ENCODE measurements around the gene SSR1.

SSR1 gene

GRCh38 chr6:7241709-7242645 is 71.0 kb downstream of the SSR1 start:
- DNase-seq (ENCODE audit: insufficient read length, low spot score) (no peak), FAIRE-seq (peak; percentile 26)
- TF ChIP-seq POU2F2 (IDR thresholded peaks at IDR 0.05; ENCODE audit: low read depth, low read length) (no peak), POLR2A (IDR thresholded peaks at IDR 0.05; ENCODE audit: low read depth, low read length) (no peak; the same call in 1 of the 2 replicates), PAX5 (IDR thresholded peaks at IDR 0.05; ENCODE audit: insufficient read depth, low read length, severe bottlenecking) (no peak), POLR2AphosphoS5 (IDR thresholded peaks at IDR 0.05; ENCODE audit: low read depth, low read length) (no peak), TAF1 (IDR thresholded peaks at IDR 0.05; ENCODE audit: low read depth, low read length) (no peak), SPI1 (IDR thresholded peaks at IDR 0.05; ENCODE audit: low read depth, low read length) (no peak)

GRCh38 chr6:7241160-7241559 is 71.8 kb downstream of the SSR1 start:
- DNase-seq (ENCODE audit: insufficient read length, low spot score) = no peak
- no peak for FAIRE-seq
- TF ChIP-seq POU2F2 (IDR thresholded peaks at IDR 0.05; ENCODE audit: low read depth, low read length) = no peak
- TF ChIP-seq SPI1 (IDR thresholded peaks at IDR 0.05; ENCODE audit: low read depth, low read length) = no peak
- no peak for TF ChIP-seq POLR2AphosphoS5 (IDR thresholded peaks at IDR 0.05; ENCODE audit: low read depth, low read length)
- no peak for TF ChIP-seq PAX5 (IDR thresholded peaks at IDR 0.05; ENCODE audit: insufficient read depth, low read length, severe bottlenecking)
- no peak for TF ChIP-seq TAF1 (IDR thresholded peaks at IDR 0.05; ENCODE audit: low read depth, low read length)
- no peak for TF ChIP-seq POLR2A (IDR thresholded peaks at IDR 0.05; ENCODE audit: low read depth, low read length)

- DNase-seq (ENCODE audit: insufficient read length, low spot score) = no peak
- no peak for FAIRE-seq
- TF ChIP-seq POU2F2 (IDR thresholded peaks at IDR 0.05; ENCODE audit: low read depth, low read length) (no peak), PAX5 (IDR thresholded peaks at IDR 0.05; ENCODE audit: insufficient read depth, low read length, severe bottlenecking) (no peak), POLR2A (IDR thresholded peaks at IDR 0.05; ENCODE audit: low read depth, low read length) (no peak), POLR2AphosphoS5 (IDR thresholded peaks at IDR 0.05; ENCODE audit: low read depth, low read length) (no peak), TAF1 (IDR thresholded peaks at IDR 0.05; ENCODE audit: low read depth, low read length) (no peak), SPI1 (IDR thresholded peaks at IDR 0.05; ENCODE audit: low read depth, low read length) (no peak)
Measured at GRCh38 chr6:7240351-7240750, 72.6 kb downstream of the SSR1 start.

GRCh38 chr6:7239590-7239948 is 73.4 kb downstream of the SSR1 start:
- no peak for FAIRE-seq
- DNase-seq (ENCODE audit: insufficient read length, low spot score) = no peak
- TF ChIP-seq POLR2A (IDR thresholded peaks at IDR 0.05; ENCODE audit: low read depth, low read length) (no peak), SPI1 (IDR thresholded peaks at IDR 0.05; ENCODE audit: low read depth, low read length) (no peak), POLR2AphosphoS5 (IDR thresholded peaks at IDR 0.05; ENCODE audit: low read depth, low read length) (no peak), TAF1 (IDR thresholded peaks at IDR 0.05; ENCODE audit: low read depth, low read length) (no peak), PAX5 (IDR thresholded peaks at IDR 0.05; ENCODE audit: insufficient read depth, low read length, severe bottlenecking) (no peak), POU2F2 (IDR thresholded peaks at IDR 0.05; ENCODE audit: low read depth, low read length) (no peak)

GRCh38 chr6:7238900-7239589 is 74.0 kb downstream of the SSR1 start:
- FAIRE-seq = peak; percentile 80
- no peak for DNase-seq (ENCODE audit: insufficient read length, low spot score)
- TF ChIP-seq TAF1 (IDR thresholded peaks at IDR 0.05; ENCODE audit: low read depth, low read length) = no peak
- no peak for TF ChIP-seq POLR2A (IDR thresholded peaks at IDR 0.05; ENCODE audit: low read depth, low read length)
- no peak for TF ChIP-seq POLR2AphosphoS5 (IDR thresholded peaks at IDR 0.05; ENCODE audit: low read depth, low read length)

- TF ChIP-seq SPI1 (IDR thresholded peaks at IDR 0.05; ENCODE audit: low read depth, low read length) (no peak), TAF1 (IDR thresholded peaks at IDR 0.05; ENCODE audit: low read depth, low read length) (no peak), POU2F2 (IDR thresholded peaks at IDR 0.05; ENCODE audit: low read depth, low read length) (no peak), POLR2A (IDR thresholded peaks at IDR 0.05; ENCODE audit: low read depth, low read length) (no peak), POLR2AphosphoS5 (IDR thresholded peaks at IDR 0.05; ENCODE audit: low read depth, low read length) (no peak), PAX5 (IDR thresholded peaks at IDR 0.05; ENCODE audit: insufficient read depth, low read length, severe bottlenecking) (no peak)
- FAIRE-seq (no peak), DNase-seq (ENCODE audit: insufficient read length, low spot score) (no peak)
Measured at GRCh38 chr6:7238526-7238899, 74.5 kb downstream of the SSR1 start.

- no peak for FAIRE-seq
- no peak for DNase-seq (ENCODE audit: insufficient read length, low spot score)
- TF ChIP-seq SPI1 (IDR thresholded peaks at IDR 0.05; ENCODE audit: low read depth, low read length) (no peak), PAX5 (IDR thresholded peaks at IDR 0.05; ENCODE audit: insufficient read depth, low read length, severe bottlenecking) (no peak), POLR2AphosphoS5 (IDR thresholded peaks at IDR 0.05; ENCODE audit: low read depth, low read length) (no peak), POLR2A (IDR thresholded peaks at IDR 0.05; ENCODE audit: low read depth, low read length) (no peak), TAF1 (IDR thresholded peaks at IDR 0.05; ENCODE audit: low read depth, low read length) (no peak), POU2F2 (IDR thresholded peaks at IDR 0.05; ENCODE audit: low read depth, low read length) (no peak)
Measured at GRCh38 chr6:7237653-7238188, 75.3 kb downstream of the SSR1 start.

GRCh38 chr6:7236306-7237209 is 76.4 kb downstream of the SSR1 start:
- DNase-seq (ENCODE audit: insufficient read length, low spot score) (no peak), FAIRE-seq (peak; percentile 35)
- TF ChIP-seq SPI1 (IDR thresholded peaks at IDR 0.05; ENCODE audit: low read depth, low read length) (peak; percentile 83), POLR2A (IDR thresholded peaks at IDR 0.05; ENCODE audit: low read depth, low read length) (no peak), POLR2AphosphoS5 (IDR thresholded peaks at IDR 0.05; ENCODE audit: low read depth, low read length) (no peak), PAX5 (IDR thresholded peaks at IDR 0.05; ENCODE audit: insufficient read depth, low read length, severe bottlenecking) (no peak), TAF1 (IDR thresholded peaks at IDR 0.05; ENCODE audit: low read depth, low read length) (no peak), POU2F2 (IDR thresholded peaks at IDR 0.05; ENCODE audit: low read depth, low read length) (no peak)

Measured in GM12891 (cell line).